H1 (cell line): ENCODE data around the gene PAK6. TPM values are rescaled to one million over a fixed set of nuclear protein-coding genes. Genes with fewer than 3 reads are reported as not detected.

Experiments
- KDM4A ChIP-seq: IDR thresholded peaks from one replicate; pipeline ENCODE4 v1.7.1; 2012; ENCODE audit warnings: low read depth, mild to moderate bottlenecking, moderate library complexity, low read length, inconsistent platforms; ENCODE audit not compliant: severe bottlenecking
- POLR2A ChIP-seq, 2 experiments: IDR thresholded peaks; 1 replicate in 1 of 2; 2 replicates in 1 of 2; pipeline ENCODE4 v1.6.1; 2011; ENCODE audit warnings: low read depth in 2 of 2, low read length in 2 of 2, mild to moderate bottlenecking in 2 of 2; ENCODE audit errors: control extremely low read depth in 1 of 2
- RAD21 ChIP-seq, 2 experiments: IDR thresholded peaks in 1 of 2; conservative IDR thresholded peaks in 1 of 2; 2 replicates each; pipeline ENCODE4 v1.6.1; 2011; ENCODE audit warnings: low read depth in 2 of 2, low read length in 2 of 2, improper control_type of control experiment in 1 of 2, inconsistent platforms in 1 of 2, mild to moderate bottlenecking in 1 of 2, moderate library complexity in 1 of 2
- SIN3A ChIP-seq, 2 experiments: IDR thresholded peaks in 1 of 2; conservative IDR thresholded peaks in 1 of 2; 2 replicates each; pipeline ENCODE4 v1.6.1; 2011 to 2012; ENCODE audit warnings: low read length in 2 of 2, improper control_type of control experiment in 1 of 2, low read depth in 1 of 2, mild to moderate bottlenecking in 1 of 2
- polyA plus RNA-seq, 7 experiments: library from polyadenylated mRNA; depleted of rRNA in 3 of 7; stranded (reverse) in 5 of 7; unstranded in 2 of 7; fragments of >200 nt in 5 of 7; fragments of 200-250 nt in 2 of 7; gene quantifications; 1 replicate in 5 of 7; 2 replicates in 1 of 7; 4 replicates in 1 of 7; pipeline versions ENCODE4 v1.2.1 to v1.2.3, GENCODE V29; 2011 to 2013; ENCODE audit warnings: missing spikeins in 2 of 7, mixed read lengths in 2 of 7
- total RNA-seq: library from RNA; stranded (reverse); fragmentation: NEBNext Ultra II Directional; extraction: Animal tissue kit (Norgen Biotek cat#: 25700); gene quantifications from 2 replicates; pipeline ENCODE4 v1.2.1, GENCODE V29; 2021
- TF ChIP-seq, protein P1 (sequence below): IDR thresholded peaks from 2 replicates; pipeline ENCODE4 v1.6.1; 2011; ENCODE audit warnings: low read depth, mild to moderate bottlenecking, low read length; ENCODE audit not compliant: insufficient read depth
- TF ChIP-seq, protein P2 (sequence below): IDR thresholded peaks from 2 replicates; pipeline ENCODE4 v1.6.1; 2012; ENCODE audit warnings: inconsistent platforms
- TF ChIP-seq, protein P3 (sequence below): IDR thresholded peaks from 2 replicates; pipeline ENCODE4 v1.6.1; 2012; ENCODE audit warnings: inconsistent platforms

PAK6 gene
- total and polyA plus RNA-seq, 2 of the 8 experiments (the other 6 are each of a cell fraction or from before 2014, with no cell fraction given), result 6.9 to 9.4 TPM

DNA sequence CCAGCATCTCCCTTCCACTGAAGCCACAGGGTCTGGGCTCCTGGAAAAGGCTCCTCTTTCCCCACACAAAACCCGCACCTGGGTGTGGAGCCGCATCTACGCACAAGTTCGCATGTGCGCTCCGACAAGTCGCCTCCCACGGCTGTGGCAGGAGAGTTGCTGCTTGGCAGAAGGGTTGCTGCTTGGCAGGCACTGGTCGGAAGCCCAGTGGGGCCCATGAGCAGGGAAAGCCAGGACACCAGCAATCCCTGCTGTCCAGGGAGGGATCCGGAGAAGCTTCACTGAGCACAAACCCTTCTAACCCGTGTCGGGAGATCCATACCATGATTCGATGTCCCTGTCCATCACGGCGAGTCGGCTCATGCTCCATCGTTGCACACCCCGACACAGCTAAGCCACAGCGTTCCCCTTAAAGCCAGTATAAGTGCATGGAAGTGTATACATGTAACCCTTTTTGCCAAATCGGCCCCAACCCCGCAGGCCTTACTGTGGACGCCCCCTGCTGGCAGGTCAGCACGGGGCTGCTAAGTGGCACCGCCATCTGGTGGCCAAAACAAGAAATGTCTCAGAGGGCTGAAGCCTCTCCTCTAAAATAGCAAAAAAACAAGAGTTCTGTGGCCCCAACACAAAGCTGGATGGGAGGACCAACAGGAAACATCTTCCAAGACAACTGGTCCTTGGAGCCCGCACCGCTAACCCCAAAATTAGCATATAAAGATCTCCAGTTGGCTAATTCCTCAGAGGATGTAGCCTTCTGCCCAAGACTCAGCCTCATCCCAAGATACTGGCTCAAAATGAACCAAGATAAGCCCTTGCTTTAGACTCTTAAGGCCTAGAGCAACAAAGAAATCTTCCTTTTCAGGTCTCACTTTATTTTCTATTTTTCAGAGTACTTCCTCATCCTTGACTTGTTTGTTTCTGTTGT is 35.7 kb downstream of the PAK6 start (continued):
- TF ChIP-seq, protein P1, sequence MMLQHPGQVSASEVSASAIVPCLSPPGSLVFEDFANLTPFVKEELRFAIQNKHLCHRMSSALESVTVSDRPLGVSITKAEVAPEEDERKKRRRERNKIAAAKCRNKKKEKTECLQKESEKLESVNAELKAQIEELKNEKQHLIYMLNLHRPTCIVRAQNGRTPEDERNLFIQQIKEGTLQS, result peak; percentile 86
- TF ChIP-seq, protein P2, sequence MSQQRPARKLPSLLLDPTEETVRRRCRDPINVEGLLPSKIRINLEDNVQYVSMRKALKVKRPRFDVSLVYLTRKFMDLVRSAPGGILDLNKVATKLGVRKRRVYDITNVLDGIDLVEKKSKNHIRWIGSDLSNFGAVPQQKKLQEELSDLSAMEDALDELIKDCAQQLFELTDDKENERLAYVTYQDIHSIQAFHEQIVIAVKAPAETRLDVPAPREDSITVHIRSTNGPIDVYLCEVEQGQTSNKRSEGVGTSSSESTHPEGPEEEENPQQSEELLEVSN, result no peak
- TF ChIP-seq RAD21 (IDR thresholded peaks at IDR 0.05 in 1 of 2, conservative IDR thresholded peaks at IDR 0.05 in 1 of 2; ENCODE audit: low read depth in 2 of 2, low read length in 2 of 2) (peak; percentile 92 to 97), SIN3A (conservative IDR thresholded peaks at IDR 0.05 in 1 of 2, IDR thresholded peaks at IDR 0.05 in 1 of 2; ENCODE audit: low read depth in 1 of 2, low read length in 2 of 2) (0 out of 4 replicates have a peak, but pooled peaks of 1 of the 2 experiments have one; percentile 34), KDM4A (no peak), POLR2A (IDR thresholded peaks at IDR 0.05; ENCODE audit: control extremely low read depth in 1 of 2, low read depth in 2 of 2, low read length in 2 of 2) (no peak)
- TF ChIP-seq, protein P3, sequence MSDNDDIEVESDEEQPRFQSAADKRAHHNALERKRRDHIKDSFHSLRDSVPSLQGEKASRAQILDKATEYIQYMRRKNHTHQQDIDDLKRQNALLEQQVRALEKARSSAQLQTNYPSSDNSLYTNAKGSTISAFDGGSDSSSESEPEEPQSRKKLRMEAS, result peak; percentile 41; the same call in 1 of the 2 replicates
